Middle frontal gyrus (tissue), 1 donor: ENCODE data around the gene MRPL24.

ENCODE experiments used
- DNase-seq: peaks from one replicate; pipeline ENCODE4 v3.0.0-alpha.2; 2015; ENCODE audit warnings: low spot score; ENCODE audit errors: extremely low spot score

The MRPL24 gene

GRCh38 chr1:156711011-156711817 lies 29.7 kb downstream of the MRPL24 start:
- DNase-seq: no peak

DNA sequence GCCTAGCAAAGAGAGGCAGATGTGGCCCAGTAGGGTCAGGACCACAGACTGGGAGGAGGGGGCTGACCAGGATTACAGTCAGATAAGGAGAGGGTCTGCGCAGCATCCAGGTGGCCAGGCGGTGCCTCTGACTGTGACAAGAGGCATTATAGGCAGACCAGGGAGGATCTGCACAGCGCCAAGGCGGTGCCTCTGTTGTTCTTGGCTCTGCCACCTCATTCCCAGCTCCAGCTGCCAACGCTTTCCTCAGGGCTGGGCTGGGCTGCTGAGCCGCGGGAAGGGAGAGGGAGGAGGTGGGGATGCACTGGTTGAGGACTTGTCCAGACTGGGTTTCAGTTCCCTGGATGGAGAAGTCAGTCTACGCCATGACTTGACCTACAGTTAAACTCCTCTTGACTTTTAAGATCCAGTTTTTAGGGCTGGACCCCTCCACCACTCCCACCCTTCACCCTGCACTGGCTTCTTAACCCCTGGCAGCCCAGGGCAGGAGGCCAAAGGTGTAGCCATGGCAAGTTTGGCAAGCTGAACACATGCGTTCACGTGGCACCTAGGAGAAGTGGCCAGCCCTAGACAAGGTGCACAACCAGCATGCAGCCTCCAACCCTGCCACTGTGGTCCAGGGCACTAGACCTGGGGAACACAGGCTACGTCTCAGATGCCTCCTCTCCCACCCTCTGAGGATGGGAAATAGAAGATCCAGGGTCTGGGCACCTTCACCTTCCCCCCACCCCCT lies 31.0 kb downstream of the MRPL24 start:
- DNase-seq: peak; percentile 59

- no peak for DNase-seq
These were observed 31.9 kb downstream of the MRPL24 start for GRCh38 chr1:156709031-156709430.

GRCh38 chr1:156708218-156708661 lies 32.6 kb downstream of the MRPL24 start:
- DNase-seq: no peak

- DNase-seq: no peak
These were observed 33.3 kb downstream of the MRPL24 start for GRCh38 chr1:156707417-156708217.

DNA sequence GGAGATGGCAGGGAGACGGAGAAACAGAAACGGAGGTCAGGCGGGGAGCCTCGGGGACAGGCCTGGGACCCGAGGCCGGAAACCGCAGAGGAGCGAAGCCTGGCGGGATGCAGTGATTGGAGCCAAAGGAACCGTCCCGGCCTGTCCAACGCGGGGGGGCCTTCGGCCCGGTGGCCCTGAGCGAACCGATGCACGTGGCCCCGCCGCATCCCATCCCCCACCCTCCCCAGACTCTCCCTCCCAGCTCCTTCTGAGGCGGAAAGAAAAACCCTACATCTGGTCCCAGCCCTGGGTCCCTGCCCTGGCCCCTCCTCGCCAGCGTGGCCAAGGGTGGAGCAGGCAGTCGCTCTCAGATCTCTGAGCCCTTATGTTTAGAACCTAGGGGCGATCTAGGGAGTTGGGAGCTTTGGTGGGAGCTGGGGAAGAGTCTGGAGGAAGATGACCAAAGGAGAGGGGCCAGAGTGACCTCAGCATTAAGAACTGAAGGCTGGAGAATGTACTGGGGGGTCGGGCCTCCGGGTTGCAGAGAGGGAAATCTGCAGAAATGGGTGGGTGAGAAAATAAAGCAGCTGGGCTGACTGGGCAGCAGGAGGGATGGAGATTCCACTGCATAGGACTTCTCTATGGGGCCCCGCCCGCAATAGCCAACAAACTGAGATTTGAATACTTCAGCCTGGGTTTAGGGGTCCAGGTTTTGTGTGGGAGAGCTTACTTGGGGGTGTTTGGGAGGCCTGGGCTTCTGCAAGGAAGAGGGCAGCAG lies 34.1 kb downstream of the MRPL24 start:
- DNase-seq: no peak

DNA sequence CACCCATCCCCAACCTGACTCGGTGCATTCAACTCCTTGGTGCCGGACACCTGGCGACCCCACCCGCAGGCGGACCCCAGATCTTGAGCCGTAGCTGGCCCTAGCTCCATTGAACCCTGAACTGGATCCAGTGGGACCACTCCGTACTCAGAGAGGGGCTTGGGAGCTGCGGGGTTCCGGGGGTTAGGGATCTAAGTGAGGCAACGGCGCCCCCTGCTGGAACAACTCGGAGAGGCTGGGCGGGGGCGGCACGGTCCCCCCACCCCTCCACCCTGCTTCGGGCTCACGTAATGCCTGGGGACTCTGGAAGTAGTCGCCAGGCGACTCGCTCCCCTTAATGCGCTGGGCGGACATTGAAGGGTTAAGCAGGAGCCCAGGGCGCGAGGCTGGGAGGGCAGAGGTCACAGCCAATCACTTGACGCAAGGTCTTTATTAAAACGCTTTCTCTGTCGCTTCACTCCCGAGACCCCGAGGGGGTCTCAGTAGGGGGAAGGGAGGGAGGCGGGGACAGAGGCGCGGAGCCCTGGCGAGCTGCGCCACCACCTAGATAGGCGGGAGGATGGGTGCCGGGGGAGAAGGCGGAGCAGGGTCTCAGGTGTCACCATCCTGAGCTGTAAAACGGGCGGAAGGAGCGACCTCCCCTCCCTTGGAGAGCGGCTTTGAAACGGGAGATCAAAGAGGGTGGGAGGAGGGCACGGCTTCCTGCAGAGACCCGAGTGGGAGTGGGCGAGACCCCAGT lies 34.8 kb downstream of the MRPL24 start:
- no peak for DNase-seq

DNA sequence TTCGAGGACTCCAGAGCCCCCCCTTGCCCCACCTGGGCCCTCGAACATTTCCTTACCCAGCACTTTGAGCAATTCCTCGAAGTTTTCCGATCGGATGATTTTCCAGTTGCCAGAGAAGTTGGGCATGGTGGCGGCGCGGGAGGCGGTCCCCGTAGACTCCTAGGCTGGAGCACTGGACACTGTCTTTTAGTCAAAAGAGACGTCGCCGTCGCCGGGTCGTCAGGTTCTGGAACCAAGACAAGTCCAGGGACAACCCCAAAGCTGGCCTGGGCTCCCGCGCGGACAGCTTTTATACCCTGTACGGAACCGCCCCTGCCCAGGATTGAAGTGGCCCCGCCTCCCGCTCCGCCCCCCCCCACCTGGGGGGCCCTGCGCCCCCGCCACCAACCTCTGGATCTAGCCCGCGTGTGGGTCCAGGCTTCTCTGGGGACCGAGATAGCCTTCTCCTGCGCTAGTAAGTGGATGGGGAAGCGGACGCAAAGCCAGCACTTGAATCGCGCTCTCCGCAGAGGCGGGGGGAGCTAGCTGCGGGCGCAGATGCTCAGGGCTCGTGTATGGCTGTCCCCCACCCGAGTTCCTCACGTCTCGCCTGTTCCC lies 35.5 kb downstream of the MRPL24 start, which contains the start of gene CRABP2:
Gene CRABP2 (minus strand): TSS at position 263 of the 597 bp plus-strand sequence. CDS start 137 bp downstream, at position 126.
- DNase-seq: no peak

DNA sequence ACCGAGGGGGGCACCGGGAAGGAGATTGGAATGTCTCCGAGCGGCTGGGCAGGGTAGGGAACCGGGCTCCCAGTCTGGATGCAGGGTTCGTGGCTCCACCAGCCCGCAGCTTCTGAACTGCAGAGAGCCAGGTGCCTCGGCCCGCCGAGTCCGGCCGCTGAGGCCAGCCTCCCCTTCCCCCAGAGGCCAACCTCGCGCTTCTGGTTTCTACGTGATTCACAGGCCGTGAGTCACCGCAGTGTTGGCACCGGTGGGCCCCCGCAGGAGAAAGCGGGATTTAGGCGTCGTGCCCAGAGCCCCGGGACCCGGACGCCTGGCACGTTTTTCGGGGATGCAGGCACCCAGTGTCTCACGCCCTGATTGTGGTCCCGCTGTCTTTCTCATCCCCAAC lies 36.0 kb downstream of the MRPL24 start:
- no peak for DNase-seq

DNA sequence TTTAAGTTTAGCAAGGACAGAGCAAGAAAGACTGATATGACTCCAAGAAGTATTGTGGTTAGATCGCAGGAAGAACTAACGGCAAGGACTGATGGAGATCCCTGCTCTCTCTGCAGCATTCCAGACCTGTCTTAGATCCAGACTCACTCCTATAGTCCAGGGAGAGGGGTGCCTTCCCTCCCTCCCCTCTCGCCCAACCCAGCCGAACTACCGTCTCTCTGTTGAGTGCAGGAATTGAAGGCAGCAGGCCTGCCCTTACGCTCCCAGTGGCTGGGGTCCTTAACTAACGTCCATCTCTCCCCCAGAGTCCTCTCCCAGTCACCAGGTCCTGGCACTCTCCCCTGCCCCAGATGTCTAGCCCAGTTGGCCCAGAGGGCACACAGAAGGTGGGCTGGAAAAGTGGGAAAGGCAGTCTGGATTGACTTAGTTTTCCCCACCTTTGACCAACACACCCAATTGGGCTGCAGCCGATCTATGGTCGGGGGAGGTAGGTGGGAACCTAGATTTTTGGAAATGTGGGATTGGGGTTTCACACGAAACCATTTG lies 36.6 kb downstream of the MRPL24 start:
- DNase-seq: no peak

DNA sequence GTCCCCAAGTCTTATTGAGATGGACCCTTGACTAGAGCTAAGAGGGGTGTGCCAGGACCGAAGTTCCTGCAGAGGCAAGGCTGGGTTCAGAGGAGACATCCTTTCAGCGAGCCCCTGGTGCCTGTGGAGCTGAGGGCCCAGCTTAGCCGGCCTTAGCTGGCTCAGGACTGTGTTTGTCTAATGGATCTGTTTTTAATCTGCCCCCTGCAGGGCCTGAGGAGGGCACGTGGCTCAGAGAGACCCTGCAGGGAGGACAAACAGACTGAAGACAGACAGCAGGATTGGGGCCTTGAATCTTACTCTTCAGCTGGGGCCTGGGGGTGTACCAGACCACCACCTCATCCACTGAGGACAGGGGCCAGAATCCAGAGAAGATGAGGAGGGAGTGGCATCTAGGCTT lies 37.1 kb downstream of the MRPL24 start:
- DNase-seq: no peak

GRCh38 chr1:156703336-156703735 lies 37.6 kb downstream of the MRPL24 start:
- DNase-seq: no peak

DNA sequence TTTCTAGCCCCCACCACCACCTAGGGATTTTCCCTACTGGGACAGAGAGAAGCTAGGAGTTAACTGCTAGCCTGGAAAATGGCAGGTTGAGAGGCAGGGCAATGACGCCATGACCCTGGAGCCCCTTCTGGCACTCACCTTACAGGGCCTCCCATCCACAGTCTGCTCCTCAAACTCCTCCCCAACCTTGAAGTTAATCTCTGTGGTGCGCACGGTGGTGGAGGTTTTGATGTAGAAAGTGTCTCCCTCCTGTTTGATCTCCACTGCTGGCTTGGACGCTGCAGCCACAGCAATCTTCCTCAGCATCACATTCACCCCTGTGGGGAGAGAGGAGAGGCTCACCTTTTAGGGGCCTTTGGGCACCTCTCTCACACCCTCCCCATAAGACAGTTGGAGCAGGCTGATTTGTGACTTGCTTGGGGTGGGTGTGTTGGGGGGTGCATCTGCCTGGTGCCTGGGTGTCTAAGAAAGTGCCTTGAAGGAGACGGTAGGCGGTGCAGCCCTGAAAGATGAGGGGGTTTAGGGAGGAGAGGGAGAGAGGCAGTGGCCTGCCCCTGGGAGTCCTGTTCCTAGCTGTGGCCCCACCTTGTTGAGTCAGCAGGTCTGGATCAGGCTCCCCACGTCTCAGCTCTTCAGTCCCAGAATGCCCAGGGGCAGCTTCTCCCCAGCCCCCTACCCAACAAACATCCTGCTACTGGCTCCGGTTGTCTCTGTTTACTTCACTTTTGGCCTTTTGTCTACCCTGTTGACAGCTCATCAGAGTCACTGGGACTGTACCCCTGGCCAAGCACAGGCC lies 40.0 kb downstream of the MRPL24 start:
- DNase-seq: no peak

DNA sequence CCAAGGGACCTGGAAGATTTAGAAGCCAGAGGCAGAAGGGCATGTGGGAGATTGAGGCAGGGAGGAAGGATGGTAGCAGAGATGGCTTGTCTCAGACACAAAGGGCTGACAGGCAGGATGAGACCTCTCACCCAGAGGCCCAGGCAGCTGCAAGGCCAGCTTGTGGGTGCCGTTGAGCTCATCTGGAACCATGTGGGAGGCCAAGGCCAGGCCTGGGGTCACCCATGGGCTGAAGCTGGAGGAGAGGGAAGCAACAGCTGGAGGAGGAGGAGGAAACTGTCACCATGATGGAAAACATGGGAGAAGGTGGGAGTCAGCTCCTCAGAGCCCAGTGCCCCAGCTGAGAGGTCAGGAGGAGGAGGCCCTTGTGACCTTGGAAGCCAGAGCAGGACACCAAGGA lies 41.9 kb downstream of the MRPL24 start:
- DNase-seq: no peak

DNA sequence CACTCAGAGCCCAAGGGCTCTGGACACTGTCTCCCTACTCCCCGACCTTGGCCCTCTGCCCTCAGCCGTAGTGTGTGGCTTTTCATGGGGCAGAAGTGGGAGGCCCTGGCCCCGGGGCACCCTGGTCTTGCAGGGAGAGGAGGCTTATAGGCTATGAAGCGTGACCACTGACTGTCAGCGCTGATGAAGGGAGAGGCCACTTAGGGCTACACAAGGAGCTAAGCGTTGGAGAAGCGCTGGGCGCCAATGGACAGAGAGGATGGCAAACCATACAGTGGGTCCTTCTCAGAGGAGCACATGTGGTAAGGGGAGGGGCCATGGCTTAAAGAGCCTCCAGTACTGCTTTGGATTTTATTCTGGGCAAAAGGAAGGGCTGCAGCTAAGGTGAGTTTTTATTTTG lies 43.4 kb downstream of the MRPL24 start:
- DNase-seq: no peak

GRCh38 chr1:156696755-156697154 lies 44.1 kb downstream of the MRPL24 start:
- DNase-seq: no peak

DNA sequence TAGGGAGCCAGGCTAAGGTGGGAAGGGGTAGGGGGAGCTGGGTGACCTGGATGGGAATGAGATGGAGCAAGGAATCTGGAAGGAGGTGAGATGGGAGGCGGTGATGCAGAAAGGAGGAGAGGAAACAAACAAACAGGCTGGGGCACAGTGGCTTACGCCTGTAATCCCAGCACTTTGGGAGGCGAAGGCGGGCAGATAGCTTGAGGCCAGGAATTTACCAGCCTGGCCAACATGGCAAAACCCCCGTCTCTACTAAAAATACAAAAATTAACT lies 46.3 kb downstream of the MRPL24 start:
- no peak for DNase-seq

GRCh38 chr1:156693848-156694689 lies 46.8 kb downstream of the MRPL24 start:
- DNase-seq: no peak
